ENCODE results near the gene TBC1D10B. TPM values are rescaled to one million over a fixed set of nuclear protein-coding genes. Genes with fewer than 3 reads are reported as not detected.
A peak's percentile ranks its signal among the peaks of the same experiment; 100 is the strongest.

Gene TBC1D10B
- total RNA-seq, 6 donors from 2014 or later: 31.1 to 71.2 (median 40.3) TPM

DNA sequence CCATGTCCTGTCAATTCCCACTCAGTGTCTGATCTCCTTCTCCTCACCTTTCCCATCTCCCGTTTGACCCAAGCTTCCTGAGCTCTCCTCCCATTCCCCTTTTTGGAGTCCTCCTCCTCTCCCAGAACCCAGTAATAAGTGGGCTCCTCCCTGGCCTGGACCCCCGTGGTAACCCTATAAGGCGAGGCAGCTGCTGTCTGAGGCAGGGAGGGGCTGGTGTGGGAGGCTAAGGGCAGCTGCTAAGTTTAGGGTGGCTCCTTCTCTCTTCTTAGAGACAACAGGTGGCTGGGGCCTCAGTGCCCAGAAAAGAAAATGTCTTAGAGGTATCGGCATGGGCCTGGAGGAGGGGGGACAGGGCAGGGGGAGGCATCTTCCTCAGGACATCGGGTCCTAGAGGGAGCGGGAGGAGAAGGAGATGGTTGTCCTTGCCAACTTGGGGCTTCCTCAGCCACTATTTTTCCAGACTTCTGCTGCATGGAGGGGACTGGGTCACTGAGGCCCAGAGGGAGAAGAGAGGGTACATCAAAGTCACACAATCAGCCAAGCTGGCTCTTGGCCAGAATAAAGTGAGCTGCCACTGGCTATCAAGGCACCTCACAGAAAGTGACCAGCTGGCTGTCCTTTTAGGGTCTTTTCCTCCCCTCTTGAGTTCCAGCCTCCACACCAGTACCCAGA, 1.9 kb upstream of the TBC1D10B start:
- H3K9me3 ChIP-seq: no peaks in the 10 kb centered on the region
- ATAC-seq (ENCODE audit: low FRiP score in 2 of 2) (no peak), DNase-seq (no peak)
- H3K4me1 ChIP-seq: peaks cover 26 to 33% (median 31%) of the 10 kb centered on the region in 4 donors
- peak overlapping the region in 2 of 4 donors; percentile 92 for H3K27ac ChIP-seq
- H3K36me3 ChIP-seq: no peaks in the 10 kb centered on the region
- no peaks in the 10 kb centered on the region for H3K27me3 ChIP-seq
- WGBS, 2 donors: 75 to 82% methylated on average over 6 of the region's 6 CpGs
- TF ChIP-seq, protein P1, sequence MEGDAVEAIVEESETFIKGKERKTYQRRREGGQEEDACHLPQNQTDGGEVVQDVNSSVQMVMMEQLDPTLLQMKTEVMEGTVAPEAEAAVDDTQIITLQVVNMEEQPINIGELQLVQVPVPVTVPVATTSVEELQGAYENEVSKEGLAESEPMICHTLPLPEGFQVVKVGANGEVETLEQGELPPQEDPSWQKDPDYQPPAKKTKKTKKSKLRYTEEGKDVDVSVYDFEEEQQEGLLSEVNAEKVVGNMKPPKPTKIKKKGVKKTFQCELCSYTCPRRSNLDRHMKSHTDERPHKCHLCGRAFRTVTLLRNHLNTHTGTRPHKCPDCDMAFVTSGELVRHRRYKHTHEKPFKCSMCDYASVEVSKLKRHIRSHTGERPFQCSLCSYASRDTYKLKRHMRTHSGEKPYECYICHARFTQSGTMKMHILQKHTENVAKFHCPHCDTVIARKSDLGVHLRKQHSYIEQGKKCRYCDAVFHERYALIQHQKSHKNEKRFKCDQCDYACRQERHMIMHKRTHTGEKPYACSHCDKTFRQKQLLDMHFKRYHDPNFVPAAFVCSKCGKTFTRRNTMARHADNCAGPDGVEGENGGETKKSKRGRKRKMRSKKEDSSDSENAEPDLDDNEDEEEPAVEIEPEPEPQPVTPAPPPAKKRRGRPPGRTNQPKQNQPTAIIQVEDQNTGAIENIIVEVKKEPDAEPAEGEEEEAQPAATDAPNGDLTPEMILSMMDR (IDR thresholded peaks at IDR 0.05): no peak
- TF ChIP-seq EP300 (IDR thresholded peaks at IDR 0.05): no peak
- TF ChIP-seq POLR2AphosphoS5 (IDR thresholded peaks at IDR 0.05): no peak
- no peak for TF ChIP-seq POLR2A (IDR thresholded peaks at IDR 0.05)
- H3K4me3 ChIP-seq: no peak overlapping the region

DNA sequence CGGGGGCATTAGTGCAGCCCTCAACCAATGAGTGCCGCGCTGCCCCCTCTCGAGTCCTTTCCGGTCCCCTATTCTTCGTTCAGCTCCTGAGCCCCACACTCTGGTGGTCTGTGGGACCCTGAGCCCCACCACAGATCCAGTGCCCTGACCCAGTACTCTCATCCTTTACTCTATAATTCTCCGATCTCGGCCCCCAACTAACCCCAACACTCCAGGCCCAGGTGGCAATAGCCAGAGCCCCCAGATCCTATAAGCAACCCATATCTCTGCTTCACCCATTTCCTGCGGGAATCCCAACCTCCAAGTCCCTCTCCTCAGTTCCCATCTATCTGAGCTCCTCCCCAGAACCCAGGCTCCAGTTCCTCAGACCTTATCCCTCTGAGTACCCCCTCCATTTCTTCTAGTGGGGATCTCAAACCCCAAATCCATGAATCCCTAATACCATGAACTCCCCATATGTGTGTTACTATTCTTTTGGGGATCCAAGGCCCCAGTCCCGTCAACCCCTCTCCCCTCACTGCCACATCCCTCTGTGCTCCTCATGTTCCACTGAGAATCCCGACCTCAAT, 1.0 kb upstream of the TBC1D10B start:
- Histone ChIP-seq H3K9me3 (no peaks in the 10 kb centered on the region), H3K4me3 (peak overlapping the region in 3 of 4 donors; percentile 43 to 55 (median 50)), H3K27me3 (no peaks in the 10 kb centered on the region), H3K4me1 (peaks cover 29 to 37% (median 32%) of the 10 kb centered on the region in 4 donors), H3K27ac (peak overlapping the region; percentile 77 to 92 (median 91)), H3K36me3 (no peaks in the 10 kb centered on the region)
- no peak for ATAC-seq (ENCODE audit: low FRiP score in 2 of 2)
- 20 to 27% methylated on average over 9 to 11 of the region's 11 CpGs for WGBS, 2 donors
- peak in 1 of 4 donors; percentile 65 for TF ChIP-seq POLR2A (IDR thresholded peaks at IDR 0.05)
- TF ChIP-seq POLR2AphosphoS5 (IDR thresholded peaks at IDR 0.05): no peak
- DNase-seq: no peak

DNA sequence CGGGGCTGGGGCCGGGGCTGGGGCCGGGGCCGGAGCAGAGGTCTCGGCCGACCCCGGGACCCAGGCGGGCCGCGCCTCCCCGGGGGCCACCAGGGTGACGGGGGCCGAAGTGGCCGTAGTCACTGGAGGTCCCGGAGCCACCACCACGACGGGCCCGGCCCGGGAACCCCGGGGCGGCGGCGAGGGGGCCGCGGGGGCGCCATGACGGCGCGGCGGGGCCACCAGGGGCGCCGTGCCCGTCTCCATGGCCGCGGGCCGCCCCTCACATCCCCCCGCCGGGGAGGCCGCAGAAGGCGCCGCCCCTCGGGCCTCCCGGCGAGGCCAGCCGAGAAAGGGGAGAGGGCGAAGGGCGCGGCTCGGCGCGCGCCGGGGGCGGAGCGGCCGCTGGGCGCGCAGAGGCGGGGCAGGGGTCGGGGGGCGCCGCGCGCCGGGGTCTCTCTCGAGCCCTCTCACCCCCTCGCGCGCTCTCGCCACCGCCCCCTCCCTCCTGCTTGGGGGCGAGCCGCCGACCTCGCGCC, 297 bp downstream of the TBC1D10B start:
- 4% methylated on average over 8 of the region's 76 CpGs; no CpG with 5 or more reads in 1 of the 2 donors for WGBS, 2 donors
- Histone ChIP-seq H3K27me3 (no peaks in the 10 kb centered on the region), H3K4me3 (peak overlapping the region; percentile 79 to 98 (median 90)), H3K4me1 (peaks cover 32 to 41% (median 33%) of the 10 kb centered on the region in 4 donors), H3K36me3 (peaks cover under 1 to 12% (median 7%) of the 10 kb centered on the region in 4 donors), H3K27ac (peak overlapping the region; percentile 77 to 91 (median 86)), H3K9me3 (no peaks in the 10 kb centered on the region)
- ATAC-seq (ENCODE audit: low FRiP score in 2 of 2) (no peak), DNase-seq (peak in 1 of 2 donors; percentile 97)
- no peak for TF ChIP-seq EP300 (IDR thresholded peaks at IDR 0.05)
- no peak for TF ChIP-seq POLR2AphosphoS5 (IDR thresholded peaks at IDR 0.05)
- TF ChIP-seq, protein P1 (IDR thresholded peaks at IDR 0.05): peak in 3 of 6 experiments; percentile 18 to 48 (median 45)
- TF ChIP-seq POLR2A (IDR thresholded peaks at IDR 0.05): peak in 1 of 4 donors; percentile 22

DNA sequence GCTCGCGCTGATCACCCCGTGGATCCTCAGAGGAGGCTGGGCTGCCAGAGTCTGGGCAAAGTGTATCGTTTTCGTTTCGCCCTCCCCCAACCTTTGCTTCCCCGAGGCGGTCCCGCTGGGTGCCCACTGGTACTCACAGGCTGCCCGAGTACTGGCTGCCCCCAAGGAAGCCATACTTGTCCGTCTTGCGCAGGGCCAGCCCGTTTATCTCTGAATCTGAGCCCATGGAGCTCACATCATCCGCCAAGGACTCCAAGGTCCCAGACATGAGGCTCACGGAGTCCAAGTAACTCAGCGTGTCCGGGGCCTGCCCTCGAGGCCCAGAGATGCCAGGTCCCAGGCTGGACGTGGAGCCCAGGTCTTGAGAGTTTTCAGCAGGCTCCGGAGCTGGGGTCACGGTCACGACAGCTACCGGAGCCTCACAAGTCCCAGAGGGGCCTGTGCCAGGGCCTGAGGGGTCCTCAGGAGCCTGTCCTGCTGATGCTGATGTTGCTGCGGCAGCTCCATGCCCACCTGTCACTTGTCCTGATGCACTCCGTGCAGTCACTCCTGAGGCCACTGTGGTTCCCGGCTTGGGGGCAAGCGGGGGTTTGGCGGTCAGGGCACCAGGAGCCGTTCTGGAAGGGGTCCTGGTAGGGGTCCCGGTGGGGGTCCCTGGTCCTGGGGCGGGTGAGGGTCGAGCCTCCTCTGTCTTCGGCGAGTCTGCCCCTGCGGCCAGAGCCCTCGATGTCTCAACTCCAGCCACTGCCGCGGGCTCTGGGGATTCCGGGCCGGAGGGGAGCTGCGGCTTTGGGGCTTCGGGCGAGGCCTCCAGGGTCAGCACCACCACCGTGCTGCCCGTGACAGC, 980 bp downstream of the TBC1D10B start:
- DNase-seq: no peak
- 0 to 1% methylated on average over 8 to 14 of the region's 45 CpGs for WGBS, 2 donors
- TF ChIP-seq EP300 (IDR thresholded peaks at IDR 0.05) (no peak), POLR2A (IDR thresholded peaks at IDR 0.05) (no peak), POLR2AphosphoS5 (IDR thresholded peaks at IDR 0.05) (no peak)
- TF ChIP-seq, protein P1 (IDR thresholded peaks at IDR 0.05): no peak
- no peaks in the 10 kb centered on the region for H3K27me3 ChIP-seq
- H3K4me1 ChIP-seq: peaks cover 32 to 41% (median 33%) of the 10 kb centered on the region in 4 donors
- H3K9me3 ChIP-seq: no peaks in the 10 kb centered on the region
- no peak for ATAC-seq (ENCODE audit: low FRiP score in 2 of 2)
- peak overlapping the region; percentile 79 to 98 (median 90) for H3K4me3 ChIP-seq
- H3K27ac ChIP-seq: peak overlapping the region; percentile 77 to 91 (median 86)
- H3K36me3 ChIP-seq: peaks cover 8 to 19% (median 12%) of the 10 kb centered on the region in 4 donors

- no peaks in the 10 kb centered on the region for H3K9me3 ChIP-seq
- peak overlapping the region; percentile 79 to 98 (median 90) for H3K4me3 ChIP-seq
- DNase-seq (no peak), ATAC-seq (ENCODE audit: low FRiP score in 2 of 2) (no peak)
- 4 to 9% methylated on average over 4 of the region's 4 CpGs for WGBS, 2 donors
- H3K4me1 ChIP-seq: peaks cover 32 to 41% (median 33%) of the 10 kb centered on the region in 4 donors
- no peaks in the 10 kb centered on the region for H3K27me3 ChIP-seq
- TF ChIP-seq POLR2AphosphoS5 (IDR thresholded peaks at IDR 0.05) (no peak), POLR2A (IDR thresholded peaks at IDR 0.05) (peak in 1 of 4 donors; percentile 3)
- H3K36me3 ChIP-seq: peaks cover 8 to 25% (median 16%) of the 10 kb centered on the region in 4 donors
- H3K27ac ChIP-seq: peak overlapping the region; percentile 77 to 91 (median 86)
These were observed 1.6 kb downstream of the TBC1D10B start for GRCh38 chr16:30368792-30369090.
